SK-N-MC (cell line): Measurements from ENCODE around the gene TMPRSS9.

Experiments
- EZH2 ChIP-seq: fragments of 200-600 bp; sonication (generic); IDR thresholded peaks from one replicate; pipeline ENCODE4 v1.6.1; 2017; ENCODE audit warnings: antibody characterized with exemption
- FOXP2 ChIP-seq: optimal IDR thresholded peaks from 2 replicates; pipeline ENCODE3; 2011; ENCODE audit warnings: mild to moderate bottlenecking, moderate library complexity; ENCODE audit not compliant: insufficient read depth; ENCODE audit errors: extremely low read length, control extremely low read depth
- POLR2AphosphoS5 ChIP-seq: IDR thresholded peaks from 2 replicates; pipeline ENCODE4 v1.6.1; 2012; ENCODE audit warnings: mild to moderate bottlenecking, low read depth, low read length, borderline replicate concordance

DNA sequence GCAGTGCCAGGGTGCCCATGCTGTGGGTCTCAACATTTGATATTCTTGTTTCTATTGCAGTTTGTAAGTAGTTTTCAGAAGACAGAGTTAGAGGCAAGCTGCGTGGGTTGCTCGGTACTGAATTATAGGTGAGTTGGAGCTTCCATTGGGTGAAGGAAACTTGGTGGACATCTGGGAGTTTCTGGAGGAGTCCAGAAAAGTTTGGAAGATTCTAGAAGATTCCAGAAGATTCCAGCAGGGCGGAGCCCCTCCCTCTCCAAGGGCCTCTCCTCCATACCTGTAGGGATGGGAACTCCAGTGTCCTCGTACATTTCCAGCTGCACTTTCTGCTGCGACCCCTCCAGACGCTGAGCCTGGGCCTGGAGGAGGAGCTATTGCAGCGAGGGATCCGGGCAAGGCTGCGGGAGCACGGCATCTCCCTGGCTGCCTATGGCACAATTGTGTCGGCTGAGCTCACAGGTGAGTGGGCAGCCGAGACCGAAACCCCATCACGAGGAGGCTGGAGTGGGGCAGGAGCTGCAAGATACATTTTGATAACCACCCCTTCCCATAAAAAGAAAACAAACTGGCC is 38.8 kb downstream of the TMPRSS9 start:
- no peak for TF ChIP-seq EZH2
- TF ChIP-seq POLR2AphosphoS5: no peak
- no peak for TF ChIP-seq FOXP2
